Measurements from ENCODE around the gene GRAP. TPM values are rescaled to one million over a fixed set of nuclear protein-coding genes. Genes with fewer than 3 reads are reported as not detected.

Gene GRAP
- total and polyA plus RNA-seq, 2 experiments from 2014 or later: 0.24 TPM; not detected in 1

- TF ChIP-seq ZNF462 (CRISPR knock-in tag; IDR thresholded peaks at IDR 0.05) (no peak), ZNF331 (CRISPR knock-in tag; IDR thresholded peaks at IDR 0.05; ENCODE audit: low read depth) (no peak), EZH2 (IDR thresholded peaks at IDR 0.05; ENCODE audit: low read depth, unreplicated experiment) (no peak), ETS1 (IDR thresholded peaks at IDR 0.05) (no peak), STAT1 (IDR thresholded peaks at IDR 0.05; ENCODE audit: unreplicated experiment) (no peak), CREB1 (CRISPR knock-in tag; IDR thresholded peaks at IDR 0.05; ENCODE audit: low read depth) (no peak), NANOG (IDR thresholded peaks at IDR 0.05; ENCODE audit: borderline replicate concordance) (no peak), EZH2phosphoT487 (IDR thresholded peaks at IDR 0.05; ENCODE audit: unreplicated experiment) (no peak), CTCF (conservative IDR thresholded peaks at IDR 0.05; ENCODE audit: low read depth in 2 of 2) (no peak), JUNB (IDR thresholded peaks at IDR 0.05; ENCODE audit: unreplicated experiment) (no peak)
These were observed 49.0 kb downstream of the GRAP start (continued) for GRCh38 chr17:18997650-18998196.

Data from GM23338 (cell line).